HepG2 (cell line): ENCODE results near the gene APOA1. TPM values are rescaled to one million over a fixed set of nuclear protein-coding genes. Genes with fewer than 3 reads are reported as not detected.

ENCODE experiments used
- ATF6 ChIP-seq: sonication (generic); formaldehyde crosslinking; conservative IDR thresholded peaks from 2 replicates; pipeline ENCODE4 v1.4.0; 2020; ENCODE audit warnings: missing genetic modification reagents
- BCL6 ChIP-seq: IDR thresholded peaks from 2 replicates; pipeline ENCODE4 v1.6.1; 2016; ENCODE audit warnings: missing genetic modification reagents, missing compliant biosample characterization
- CREM ChIP-seq, 2 experiments: sonication (generic) in 1 of 2; formaldehyde crosslinking in 1 of 2; IDR thresholded peaks; 2 replicates each; pipeline versions ENCODE4 v1.4.0 to v1.6.1; 2016 to 2020; ENCODE audit warnings: antibody characterized with exemption in 1 of 2, mild to moderate bottlenecking in 1 of 2, missing genetic modification reagents in 1 of 2
- EED ChIP-seq: sonication (generic); formaldehyde crosslinking; IDR thresholded peaks from 2 replicates; pipeline ENCODE4 v1.5.0; 2020; ENCODE audit warnings: mild to moderate bottlenecking, missing genetic modification reagents
- ELF3 ChIP-seq: IDR thresholded peaks from 2 replicates; pipeline ENCODE4 v1.6.1; 2016; ENCODE audit warnings: missing genetic modification reagents, missing compliant biosample characterization
- ERF ChIP-seq: IDR thresholded peaks from 2 replicates; pipeline ENCODE4 v1.6.1; 2018; ENCODE audit warnings: missing biosample characterization, missing genetic modification reagents
- ETV5 ChIP-seq: IDR thresholded peaks from 2 replicates; pipeline ENCODE4 v1.6.1; 2018; ENCODE audit warnings: missing biosample characterization, missing genetic modification reagents, inconsistent platforms, borderline replicate concordance
- HNF4G ChIP-seq, 2 experiments: sonication (generic) in 1 of 2; formaldehyde crosslinking in 1 of 2; IDR thresholded peaks; 2 replicates each; pipeline versions ENCODE4 v1.4.0 to v1.6.1; 2011 to 2020; ENCODE audit warnings: borderline replicate concordance in 2 of 2, low read depth in 2 of 2, mild to moderate bottlenecking in 2 of 2, low read length in 1 of 2, missing genetic modification reagents in 1 of 2, moderate library complexity in 1 of 2
- KLF15 ChIP-seq: sonication (generic); formaldehyde crosslinking; IDR thresholded peaks from 2 replicates; pipeline ENCODE4 v1.8.1; 2023; ENCODE audit warnings: borderline replicate concordance, mild to moderate bottlenecking, inconsistent platforms, missing genetic modification reagents, mixed read lengths
- PATZ1 ChIP-seq: sonication (generic); formaldehyde crosslinking; IDR thresholded peaks from 2 replicates; pipeline ENCODE4 v1.4.0; 2020; ENCODE audit warnings: missing genetic modification reagents
- SRY ChIP-seq: sonication (generic); formaldehyde crosslinking; IDR thresholded peaks from 2 replicates; pipeline ENCODE4 v1.8.0; 2022; ENCODE audit warnings: mild to moderate bottlenecking, missing genetic modification reagents
- STAG1 ChIP-seq: sonication (generic); formaldehyde crosslinking; IDR thresholded peaks from 2 replicates; pipeline ENCODE4 v1.4.0; 2020; ENCODE audit warnings: missing genetic modification reagents
- ZBTB21 ChIP-seq: sonication (generic); formaldehyde crosslinking; IDR thresholded peaks from 2 replicates; pipeline ENCODE4 v1.4.0; 2020; ENCODE audit warnings: missing genetic modification reagents
- ZNF20 ChIP-seq: sonication (generic); formaldehyde crosslinking; IDR thresholded peaks from 2 replicates; pipeline ENCODE4 v1.4.0; 2020; ENCODE audit warnings: mild to moderate bottlenecking, moderate library complexity, missing genetic modification reagents
- ZNF24 ChIP-seq: fragments of 450-650 bp; IDR thresholded peaks from 2 replicates; pipeline ENCODE4 v1.6.1; 2017; ENCODE audit warnings: antibody characterized with exemption, mild to moderate bottlenecking
- ZNF576 ChIP-seq: sonication (generic); formaldehyde crosslinking; IDR thresholded peaks from 2 replicates; pipeline ENCODE4 v1.4.0; 2020; ENCODE audit warnings: mild to moderate bottlenecking, missing genetic modification reagents
- ZNF644 ChIP-seq: IDR thresholded peaks from 2 replicates; pipeline ENCODE4 v1.6.1; 2016; ENCODE audit warnings: low read depth
- ZNF891 ChIP-seq: sonication (generic); formaldehyde crosslinking; IDR thresholded peaks from 2 replicates; pipeline ENCODE4 v1.5.0; 2020; ENCODE audit warnings: mild to moderate bottlenecking, missing genetic modification reagents
- ZSCAN29 ChIP-seq: sonication (generic); formaldehyde crosslinking; conservative IDR thresholded peaks from 2 replicates; pipeline ENCODE4 v1.4.0; 2020; ENCODE audit warnings: mild to moderate bottlenecking, missing genetic modification reagents
- polyA plus RNA-seq, 8 experiments: library from polyadenylated mRNA; depleted of rRNA in 3 of 8; stranded (reverse) in 7 of 8; unstranded in 1 of 8; fragments of >200 nt; fragmentation: Illumina TruSeq in 4 of 8; extraction: Trizol in 4 of 8; gene quantifications; 2 replicates each; pipeline versions ENCODE4 v1.2.1 to v1.2.3, GENCODE V29; 2011 to 2016; ENCODE audit warnings: low read depth in 4 of 8, missing spikeins in 1 of 8, mixed read lengths in 1 of 8; ENCODE audit not compliant: insufficient read depth in 1 of 8
- total RNA-seq, 5 experiments: library from RNA; depleted of rRNA; stranded (reverse); fragments of >200 nt; fragmentation: Illumina TruSeq; extraction: Trizol; gene quantifications; 2 replicates each; pipeline ENCODE4 v1.2.3, GENCODE V29; 2016; ENCODE audit warnings: low read depth in 1 of 5
- TF ChIP-seq, protein P1 (sequence below): sonication (generic); formaldehyde crosslinking; IDR thresholded peaks from 2 replicates; pipeline ENCODE4 v1.8.0; 2022; ENCODE audit warnings: mild to moderate bottlenecking, missing genetic modification reagents; ENCODE audit not compliant: insufficient replicate concordance

The APOA1 gene
- total and polyA plus RNA-seq, 2 of the 13 experiments (the other 11 are each of a cell fraction or from before 2014, with no cell fraction given), result 1,973 to 5,485 TPM

- TF ChIP-seq SRY (CRISPR knock-in tag) (0 out of 2 replicates have a peak, but pooled peaks have one; percentile 22), HNF4G (IDR thresholded peaks at IDR 0.05; ENCODE audit: borderline replicate concordance, low read depth, low read length) (peak; percentile 81), HNF4G (CRISPR knock-in tag; IDR thresholded peaks at IDR 0.05; ENCODE audit: borderline replicate concordance, low read depth) (no peak), EED (CRISPR knock-in tag) (no peak), ERF (CRISPR knock-in tag) (no peak; the same call in 1 of the 2 replicates), ATF6 (CRISPR knock-in tag) (no peak), ZBTB21 (peak; percentile 59; the same call in 1 of the 2 replicates), ZNF644 (CRISPR knock-in tag) (no peak), ZNF24 (no peak), BCL6 (CRISPR knock-in tag) (peak; percentile 67; the same call in 1 of the 2 replicates), ETV5 (CRISPR knock-in tag) (no peak), KLF15 (CRISPR knock-in tag) (no peak), STAG1 (CRISPR knock-in tag) (no peak), CREM (IDR thresholded peaks at IDR 0.05) (no peak), CREM (CRISPR knock-in tag; IDR thresholded peaks at IDR 0.05) (no peak), PATZ1 (CRISPR knock-in tag) (peak; percentile 11; the same call in 1 of the 2 replicates), ZSCAN29 (CRISPR knock-in tag) (no peak), ELF3 (CRISPR knock-in tag) (0 out of 2 replicates have a peak, but pooled peaks have one; percentile 35), ZNF576 (CRISPR knock-in tag) (no peak), ZNF891 (CRISPR knock-in tag) (no peak), ZNF20 (CRISPR knock-in tag) (no peak)
- TF ChIP-seq, protein P1, sequence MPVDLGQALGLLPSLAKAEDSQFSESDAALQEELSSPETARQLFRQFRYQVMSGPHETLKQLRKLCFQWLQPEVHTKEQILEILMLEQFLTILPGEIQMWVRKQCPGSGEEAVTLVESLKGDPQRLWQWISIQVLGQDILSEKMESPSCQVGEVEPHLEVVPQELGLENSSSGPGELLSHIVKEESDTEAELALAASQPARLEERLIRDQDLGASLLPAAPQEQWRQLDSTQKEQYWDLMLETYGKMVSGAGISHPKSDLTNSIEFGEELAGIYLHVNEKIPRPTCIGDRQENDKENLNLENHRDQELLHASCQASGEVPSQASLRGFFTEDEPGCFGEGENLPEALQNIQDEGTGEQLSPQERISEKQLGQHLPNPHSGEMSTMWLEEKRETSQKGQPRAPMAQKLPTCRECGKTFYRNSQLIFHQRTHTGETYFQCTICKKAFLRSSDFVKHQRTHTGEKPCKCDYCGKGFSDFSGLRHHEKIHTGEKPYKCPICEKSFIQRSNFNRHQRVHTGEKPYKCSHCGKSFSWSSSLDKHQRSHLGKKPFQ, result peak; percentile 23
These were observed 1.1 kb upstream of the APOA1 start (continued) for GRCh38 chr11:116838321-116839084.
